Common myeloid progenitor, CD34-positive (primary cell): ENCODE results near the gene SPTY2D1.
"Not testable (repeated sequence)": the region's sequence is repeated elsewhere in the genome, so short reads cannot be mapped to it uniquely, and the experiment has no call there.

ENCODE experiments used
- CTCF ChIA-PET: fragments of 350-600 bp; sonication (Branson Sonifier 250); formaldehyde crosslinking; loops from one replicate; lab custom pipeline; 2021; ENCODE audit warnings: antibody characterized with exemption; lab: Charles Lee
- POLR2A ChIA-PET: fragments of 350-600 bp; sonication (Branson Sonifier 250); formaldehyde crosslinking; loops from one replicate; lab custom pipeline; 2021; ENCODE audit warnings: antibody characterized with exemption; lab: Charles Lee
- DNase-seq, 3 donors: peaks; one replicate each; pipeline versions ENCODE4 v3.0.0 to v3.0.0-alpha.2; 2013
- H3K27ac ChIP-seq, 2 experiments: 1 replicate in 1 of 2; 2 replicates in 1 of 2; pipeline ENCODE4 v1.7.0; 2013; ENCODE audit warnings: inconsistent platforms in 2 of 2, low read length in 2 of 2, mild to moderate bottlenecking in 2 of 2, low read depth in 1 of 2, moderate library complexity in 1 of 2; ENCODE audit not compliant: severe bottlenecking in 2 of 2, insufficient read depth in 1 of 2, poor library complexity in 1 of 2
- H3K27me3 ChIP-seq, 5 experiments: replicated peaks in 2 of 5; 1 replicate in 3 of 5; 2 replicates in 2 of 5; pipeline versions ENCODE4 v1.6.1 to v1.7.0; 2013; ENCODE audit warnings: low read length in 4 of 5, mild to moderate bottlenecking in 2 of 5, moderate library complexity in 2 of 5, inconsistent platforms in 1 of 5; ENCODE audit not compliant: insufficient read depth in 5 of 5, control insufficient read depth in 4 of 5
- H3K36me3 ChIP-seq, 4 experiments: 1 replicate in 2 of 4; 2 replicates in 2 of 4; pipeline versions ENCODE4 v1.6.1 to v1.7.0; 2013; ENCODE audit warnings: low read length in 3 of 4, control low read depth in 1 of 4, mild to moderate bottlenecking in 1 of 4; ENCODE audit not compliant: control insufficient read depth in 4 of 4, insufficient read depth in 4 of 4
- H3K4me1 ChIP-seq, 4 experiments: 1 replicate in 3 of 4; 2 replicates in 1 of 4; pipeline versions ENCODE4 v1.6.1 to v1.7.1; 2013; ENCODE audit warnings: low read length in 3 of 4, mild to moderate bottlenecking in 3 of 4, control low read depth in 1 of 4, inconsistent platforms in 1 of 4, moderate library complexity in 1 of 4; ENCODE audit not compliant: control insufficient read depth in 4 of 4, insufficient read depth in 4 of 4; ENCODE audit errors: control extremely low read depth in 1 of 4
- H3K4me3 ChIP-seq, 7 experiments: 1 replicate in 4 of 7; 2 replicates in 3 of 7; pipeline versions ENCODE4 v1.5.1 to v1.7.0; 2013; ENCODE audit warnings: mild to moderate bottlenecking in 7 of 7, low read length in 6 of 7, moderate library complexity in 6 of 7, inconsistent platforms in 2 of 7, low read depth in 2 of 7, control low read depth in 1 of 7; ENCODE audit not compliant: insufficient read depth in 4 of 7, control insufficient read depth in 1 of 7; ENCODE audit errors: extremely low read depth in 1 of 7
- H3K9me3 ChIP-seq, 5 experiments: 1 replicate in 4 of 5; 2 replicates in 1 of 5; pipeline versions ENCODE4 v1.6.1 to v1.7.1; 2013; ENCODE audit warnings: low read length in 4 of 5, mild to moderate bottlenecking in 2 of 5, inconsistent platforms in 1 of 5, low read depth in 1 of 5, moderate library complexity in 1 of 5; ENCODE audit not compliant: control insufficient read depth in 4 of 5, insufficient read depth in 2 of 5; ENCODE audit errors: control extremely low read depth in 1 of 5
- WGBS: methylation state at CpG from one replicate; pipeline ENCODE4 v1.1.5; 2013; ENCODE audit not compliant: insufficient coverage; 5-methylcytosine and 5-hydroxymethylcytosine counted together

Gene SPTY2D1

DNA sequence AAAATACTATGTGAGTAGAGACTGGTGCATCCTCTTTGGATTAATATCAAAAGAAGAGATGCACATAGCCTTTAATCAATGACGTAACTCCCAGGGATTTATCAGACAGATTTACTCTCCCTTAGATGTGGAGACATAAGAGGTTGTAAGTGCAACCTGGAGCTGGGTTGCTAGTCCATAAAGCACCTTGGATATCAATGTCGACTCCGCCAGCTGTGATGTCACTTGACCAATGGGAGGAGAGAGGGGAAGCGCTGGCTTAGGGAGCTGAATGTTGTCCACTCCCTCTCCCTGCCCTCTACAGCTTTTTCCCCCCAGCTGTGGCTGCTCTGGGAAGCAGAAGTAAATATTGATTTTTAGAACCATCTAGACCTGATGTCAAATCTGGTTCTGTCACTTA is 35.6 kb upstream of the SPTY2D1 start:
- ChIA-PET POLR2A (no interaction called here), CTCF (interaction anchor here (0.7 to 1.2 kb wide), 2 partner anchors 60 to 62 kb away, joined by 3 to 4 read pairs; no protein-coding TSS in a partner anchor)
- 100% methylated on average over 3 of the region's 4 CpGs for WGBS

DNA sequence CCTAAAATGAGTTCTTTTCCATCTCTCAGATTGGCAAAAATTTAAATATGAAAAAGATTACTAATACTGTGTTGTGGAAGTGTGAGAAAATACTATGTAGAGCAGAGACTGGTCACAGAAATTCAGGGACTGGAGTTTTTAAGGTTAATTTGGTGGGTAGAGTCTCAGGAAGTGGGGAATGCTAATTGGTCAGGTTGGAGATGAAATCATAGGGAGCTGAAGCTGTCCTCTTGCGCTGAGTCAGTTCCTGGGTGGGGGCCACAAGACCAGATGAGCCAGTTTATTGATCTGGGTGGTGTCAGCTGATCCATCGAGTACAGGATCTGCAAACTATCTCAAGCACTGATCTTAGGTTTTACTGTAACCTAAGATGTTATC is 35.1 kb upstream of the SPTY2D1 start:
- Histone ChIP-seq H3K36me3 (no peaks in the 10 kb centered on the region), H3K4me1 (peaks cover 0 to 12% (median 4%) of the 10 kb centered on the region in 4 experiments), H3K9me3 (no peaks in the 10 kb centered on the region), H3K4me3 (no peak overlapping the region), H3K27me3 (peaks cover 0 to 5% (median 2%) of the 10 kb centered on the region in 5 experiments), H3K27ac (no peak overlapping the region)
- 25% methylated on average over 2 of the region's 2 CpGs for WGBS
- CTCF ChIA-PET = no interaction called here
- no peak for DNase-seq
- POLR2A ChIA-PET = no interaction called here

More for the DNA sequence above, 35.6 kb upstream of the SPTY2D1 start:
- Histone ChIP-seq H3K27ac (no peak overlapping the region), H3K36me3 (no peaks in the 10 kb centered on the region), H3K9me3 (no peaks in the 10 kb centered on the region), H3K4me1 (peaks cover 0 to 12% (median 4%) of the 10 kb centered on the region in 4 experiments), H3K4me3 (no peak overlapping the region), H3K27me3 (peaks cover 0 to 5% (median 2%) of the 10 kb centered on the region in 5 experiments)
- DNase-seq = no peak

DNA sequence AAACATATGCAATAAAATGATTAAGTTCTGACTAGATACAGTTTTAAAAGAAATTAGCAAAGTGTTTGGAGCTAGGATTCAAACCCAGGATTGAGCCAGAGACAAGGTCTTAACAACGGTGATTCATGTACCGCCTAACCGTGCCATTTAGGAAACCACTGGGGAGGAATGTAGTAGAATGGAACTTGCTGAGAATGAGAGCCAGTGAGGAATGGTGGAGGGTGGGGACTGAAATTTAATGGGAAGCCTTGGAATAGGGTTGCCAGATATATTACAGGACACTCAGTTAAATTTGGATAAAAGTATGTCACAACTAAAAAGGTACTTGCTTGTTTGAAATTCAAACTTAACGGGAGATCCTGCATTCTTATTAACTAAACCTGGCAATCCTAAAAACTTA is 34.0 kb upstream of the SPTY2D1 start:
- CTCF ChIA-PET = no interaction called here
- POLR2A ChIA-PET = no interaction called here

DNA sequence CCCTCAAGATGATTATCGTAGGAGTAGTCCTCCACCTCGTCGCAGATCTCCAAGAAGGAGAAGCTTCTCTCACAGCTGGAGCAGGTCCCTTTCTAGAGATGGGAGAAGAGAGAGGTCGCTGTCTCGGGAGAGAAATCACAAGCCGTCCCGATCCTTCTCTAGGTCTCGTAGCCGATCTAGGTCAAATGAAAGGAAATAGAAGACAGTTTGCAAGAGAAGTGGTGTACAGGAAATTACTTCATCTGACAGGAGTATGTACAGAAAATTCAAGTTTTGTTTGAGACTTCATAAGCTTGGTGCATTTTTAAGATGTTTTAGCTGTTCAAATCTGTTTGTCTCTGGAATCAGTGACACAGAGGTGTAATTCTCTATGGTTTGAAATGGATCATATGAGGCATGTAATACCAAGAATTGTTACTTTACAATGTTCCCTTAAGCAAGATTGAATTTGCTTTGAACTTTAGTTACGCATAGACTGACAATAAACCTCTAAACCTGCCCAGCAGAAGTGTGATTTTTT is 31.3 kb upstream of the SPTY2D1 start:
- not testable (repeated sequence) for H3K27ac ChIP-seq

More for the DNA sequence above, 34.0 kb upstream of the SPTY2D1 start:
- Histone ChIP-seq H3K27me3 (peaks cover 0 to 5% (median 2%) of the 10 kb centered on the region in 5 experiments), H3K36me3 (no peaks in the 10 kb centered on the region), H3K4me1 (peaks cover 0 to 12% (median 4%) of the 10 kb centered on the region in 4 experiments), H3K4me3 (no peak overlapping the region), H3K9me3 (no peaks in the 10 kb centered on the region), H3K27ac (no peak overlapping the region)
- WGBS = 98% methylated on average over 3 of the region's 4 CpGs
- no peak for DNase-seq

DNA sequence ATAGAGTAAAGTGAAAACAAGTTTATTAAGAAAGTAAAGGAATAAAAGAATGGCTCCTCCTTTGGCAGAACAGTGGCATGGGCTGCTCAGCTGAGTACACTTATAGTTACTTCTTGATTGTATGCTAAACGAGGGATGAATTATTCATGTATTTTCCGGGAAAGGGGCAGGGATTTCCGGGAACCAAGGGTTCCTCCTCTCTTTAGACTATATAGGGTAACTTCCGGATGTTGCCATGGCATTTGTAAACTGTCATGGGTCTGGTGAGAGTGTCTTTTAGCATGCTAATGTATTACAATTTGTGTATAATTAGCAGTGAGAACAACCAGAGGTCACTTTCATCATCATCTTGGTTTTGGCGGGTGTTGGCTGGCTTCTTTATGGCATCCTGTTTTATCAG is 23.5 kb upstream of the SPTY2D1 start:
- 87% methylated on average over 2 of the region's 5 CpGs for WGBS
- POLR2A ChIA-PET = no interaction called here
- no peaks in the 10 kb centered on the region for H3K4me1 ChIP-seq
- H3K27me3 ChIP-seq = no peaks in the 10 kb centered on the region
- no peak overlapping the region for H3K4me3 ChIP-seq
- H3K9me3 ChIP-seq = peaks cover 0 to 5% (median 4%) of the 10 kb centered on the region in 5 experiments
- H3K27ac ChIP-seq = no peak overlapping the region
- CTCF ChIA-PET = no interaction called here
- H3K36me3 ChIP-seq = no peaks in the 10 kb centered on the region
- DNase-seq = no peak

More for the DNA sequence above, 31.3 kb upstream of the SPTY2D1 start:
- H3K9me3 ChIP-seq, H3K36me3 ChIP-seq, DNase-seq, H3K4me3 ChIP-seq, POLR2A ChIA-PET, H3K27me3 ChIP-seq: not testable (repeated sequence)
- peaks cover 0 to 12% (median 3%) of the 10 kb centered on the region in 4 experiments for H3K4me1 ChIP-seq
- CTCF ChIA-PET = interaction anchor here (0.6 kb wide), 1 partner anchor 297 kb away, joined by 3 read pairs; no protein-coding TSS in a partner anchor
- WGBS = 81% methylated on average over 3 of the region's 10 CpGs

DNA sequence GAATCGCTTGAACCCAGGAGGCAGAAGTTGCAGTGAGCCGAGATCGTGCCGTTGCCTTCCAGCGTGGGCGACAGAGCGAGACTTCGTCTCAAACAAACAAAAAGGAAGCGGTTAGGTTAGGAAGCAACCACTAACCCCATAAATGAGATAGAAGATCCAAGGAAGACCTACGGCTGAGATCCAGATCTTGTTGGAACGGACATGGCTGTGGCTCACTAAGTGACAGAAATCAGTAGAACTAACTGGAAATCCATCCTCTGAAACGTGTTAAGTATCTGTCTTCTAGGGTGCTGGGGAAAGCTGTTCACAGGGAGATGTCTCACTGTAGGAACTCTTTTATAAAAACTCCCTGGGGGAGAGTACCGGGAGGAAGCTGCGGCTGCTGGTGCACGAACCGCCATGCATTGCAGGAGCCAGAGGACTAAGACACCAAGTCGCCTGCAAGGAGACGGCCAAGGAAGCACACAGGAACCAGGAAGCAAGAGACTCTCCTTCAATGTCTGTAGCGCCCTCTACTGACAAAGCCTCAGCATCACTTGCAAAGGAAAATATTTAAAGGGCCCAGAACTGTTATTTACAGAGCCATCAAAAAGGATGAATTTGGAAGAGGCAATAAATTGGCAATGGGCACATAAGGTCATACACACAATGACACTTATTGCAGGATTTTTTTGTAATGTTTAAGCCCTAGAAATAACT is 16.9 kb upstream of the SPTY2D1 start:
- CTCF ChIA-PET = interaction anchor here (0.7 to 1.6 kb wide), 4 partner anchors 11 to 70 kb away, joined by 3 to 5 read pairs (median 3); no protein-coding TSS in a partner anchor
- H3K4me1 ChIP-seq = no peaks in the 10 kb centered on the region
- DNase-seq = peak; percentile 31 to 54 (median 50)
- H3K36me3 ChIP-seq = no peaks in the 10 kb centered on the region
- no peaks in the 10 kb centered on the region for H3K9me3 ChIP-seq
- WGBS = 87% methylated on average over 16 of the region's 19 CpGs
- POLR2A ChIA-PET = no interaction called here
- no peaks in the 10 kb centered on the region for H3K27me3 ChIP-seq
- H3K4me3 ChIP-seq = no peak overlapping the region
- H3K27ac ChIP-seq = no peak overlapping the region

DNA sequence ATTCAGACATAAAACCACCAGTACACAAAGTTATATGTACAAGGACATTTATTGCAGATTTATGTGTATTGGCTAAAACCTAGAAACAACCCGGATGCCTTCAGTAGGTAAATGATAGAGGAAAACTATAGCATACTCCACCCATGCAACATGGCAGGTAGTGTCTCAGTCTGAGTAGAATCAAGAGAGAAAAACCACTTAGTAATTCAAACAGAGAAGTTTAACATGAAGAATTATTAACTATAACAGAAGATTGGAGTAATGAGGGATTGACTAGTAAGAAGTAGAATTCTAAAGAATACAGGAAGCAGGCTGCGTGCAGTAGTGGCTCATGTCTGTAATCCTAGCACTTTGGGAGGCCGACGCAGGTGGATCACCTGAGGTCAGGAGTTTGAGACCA is 16.2 kb upstream of the SPTY2D1 start:
- 73% methylated on average over 3 of the region's 4 CpGs for WGBS
- DNase-seq = no peak
- no peaks in the 10 kb centered on the region for H3K9me3 ChIP-seq
- H3K4me3 ChIP-seq = no peak overlapping the region
- ChIA-PET POLR2A (no interaction called here), CTCF (interaction anchor here (1.6 kb wide), 1 partner anchor 10 kb away, joined by 5 read pairs; no protein-coding TSS in a partner anchor)
- H3K27ac ChIP-seq = no peak overlapping the region
- no peaks in the 10 kb centered on the region for H3K27me3 ChIP-seq
- no peaks in the 10 kb centered on the region for H3K4me1 ChIP-seq
- H3K36me3 ChIP-seq = no peaks in the 10 kb centered on the region
